GM12878 (cell line): Measurements from ENCODE around the gene CENPF. TPM values are rescaled to one million over a fixed set of nuclear protein-coding genes. Genes with fewer than 3 reads are reported as not detected.

ENCODE experiments used
- ATAC-seq: fragments of 200-7000 bp; cut with Tn5 transposase; 3 replicates; pipeline ENCODE4 v1.9.1; 2020; ENCODE audit warnings: mild to moderate bottlenecking, moderate library complexity
- BruUV-seq: library from RNA; stranded (reverse); fragments of 400-500 nt; replicated peaks from 2 replicates; lab custom pipeline; 2021; lab: Mats Ljungman, UMichigan
- CTCF ChIA-PET: fragments of 300-600 bp; sonication (Branson Sonifier 250); formaldehyde crosslinking; extraction: SDS; loops from one replicate; lab custom pipeline; 2021; ENCODE audit warnings: inconsistent platforms; lab: Yijun Ruan, JAX
- POLR2A ChIA-PET: fragments of 350-600 bp; formaldehyde crosslinking; extraction: SDS; loops from one replicate; lab custom pipeline; 2021; ENCODE audit warnings: inconsistent platforms; lab: Charles Lee
- RAD21 ChIA-PET: fragments of 300-600 bp; sonication (Branson Sonifier 250); formaldehyde crosslinking; loops from one replicate; lab custom pipeline; 2023; ENCODE audit warnings: antibody characterized with exemption; ENCODE audit not compliant: unreplicated experiment; lab: Charles Lee
- SMC1A ChIA-PET: fragments of 300-600 bp; sonication (Branson Sonifier 250); formaldehyde crosslinking; loops from one replicate; lab custom pipeline; 2023; ENCODE audit not compliant: unreplicated experiment, uncharacterized antibody; lab: Charles Lee
- DNase-seq: peaks from one replicate; pipeline ENCODE4 v3.0.0-alpha.2; 2011; ENCODE audit warnings: low read depth, low spot score
- FAIRE-seq: peaks from 3 replicates; lab custom pipeline; 2011; peaks lifted over from hg19 to GRCh38; lab: Jason Lieb, UNC
- H2AFZ ChIP-seq: 2 replicates; pipeline ENCODE4 v1.6.0; 2011; ENCODE audit warnings: low read depth, low read length, control low read depth; ENCODE audit not compliant: control insufficient read depth
- H3K27ac ChIP-seq: 2 replicates; pipeline ENCODE4 v1.5.1; 2011; ENCODE audit warnings: control low read depth; ENCODE audit not compliant: control insufficient read depth, insufficient read depth
- H3K27me3 ChIP-seq, 2 experiments: replicated peaks in 1 of 2; 2 replicates each; pipeline versions ENCODE4 v1.6.0 to v1.6.1; 2011; ENCODE audit warnings: low read length in 1 of 2; ENCODE audit not compliant: control insufficient read depth in 2 of 2, insufficient read depth in 2 of 2
- H3K36me3 ChIP-seq, 2 experiments: 2 replicates each; pipeline ENCODE4 v1.5.1; 2011; ENCODE audit warnings: low read length in 1 of 2; ENCODE audit not compliant: control insufficient read depth in 2 of 2, insufficient read depth in 2 of 2
- H3K4me1 ChIP-seq: 2 replicates; pipeline ENCODE4 v1.6.1; 2011; ENCODE audit warnings: mild to moderate bottlenecking, low read length, moderate library complexity, mixed read lengths; ENCODE audit not compliant: control insufficient read depth, insufficient read depth
- H3K4me2 ChIP-seq: 2 replicates; pipeline ENCODE4 v1.6.0; 2011; ENCODE audit warnings: control low read depth; ENCODE audit not compliant: control insufficient read depth, insufficient read depth
- H3K4me3 ChIP-seq: fragments of 200-600 bp; sonication (generic); 2 replicates; pipeline ENCODE4 v1.5.1; 2016
- H3K79me2 ChIP-seq: 2 replicates; pipeline ENCODE4 v1.6.0; 2011; ENCODE audit warnings: low read length; ENCODE audit not compliant: control insufficient read depth, insufficient read depth
- H3K9ac ChIP-seq: 2 replicates; pipeline ENCODE4 v1.8.0; 2011; ENCODE audit warnings: low read length, control low read depth, mixed read lengths; ENCODE audit not compliant: control insufficient read depth, insufficient read depth
- H3K9me3 ChIP-seq: replicated peaks from 3 replicates; pipeline ENCODE4 v1.5.1; 2011; ENCODE audit warnings: mild to moderate bottlenecking, low read length; ENCODE audit not compliant: control insufficient read depth, insufficient read depth
- H4K20me1 ChIP-seq: 2 replicates; pipeline ENCODE4 v1.6.0; 2011; ENCODE audit not compliant: control insufficient read depth, insufficient read depth
- BHLHE40 ChIP-seq, 2 experiments: fragments of 450-650 bp in 1 of 2; IDR thresholded peaks; 2 replicates each; pipeline ENCODE4 v1.6.1; 2011 to 2017; ENCODE audit warnings: low read depth in 2 of 2, borderline replicate concordance in 1 of 2, improper control_type of control experiment in 1 of 2, low read length in 1 of 2, mild to moderate bottlenecking in 1 of 2
- ETV6 ChIP-seq, 2 experiments: fragments of 450-650 bp in 1 of 2; IDR thresholded peaks in 1 of 2; conservative IDR thresholded peaks in 1 of 2; 2 replicates each; pipeline ENCODE4 v1.6.1; 2014; ENCODE audit warnings: antibody characterized with exemption in 1 of 2, borderline replicate concordance in 1 of 2, low read depth in 1 of 2, mild to moderate bottlenecking in 1 of 2, moderate library complexity in 1 of 2
- HDGF ChIP-seq: fragments of 450-650 bp; IDR thresholded peaks from 2 replicates; pipeline ENCODE4 v1.6.1; 2016; ENCODE audit warnings: antibody characterized with exemption
- IKZF1 ChIP-seq: fragments of 450-650 bp; conservative IDR thresholded peaks from 2 replicates; pipeline ENCODE4 v1.6.1; 2017; ENCODE audit warnings: antibody characterized with exemption, mild to moderate bottlenecking
- JUNB ChIP-seq: IDR thresholded peaks from 2 replicates; pipeline ENCODE4 v1.6.1; 2016; ENCODE audit warnings: antibody characterized with exemption, mild to moderate bottlenecking
- JUND ChIP-seq: IDR thresholded peaks from 2 replicates; pipeline ENCODE4 v1.6.1; 2012; ENCODE audit warnings: low read depth, mild to moderate bottlenecking, low read length, improper control_type of control experiment, moderate library complexity
- PML ChIP-seq: IDR thresholded peaks from 2 replicates; pipeline ENCODE4 v1.6.1; 2012; ENCODE audit warnings: low read length, inconsistent platforms
- POLR2A ChIP-seq: IDR thresholded peaks from 2 replicates; pipeline ENCODE4 v1.6.1; 2011; ENCODE audit warnings: low read depth, mild to moderate bottlenecking, low read length
- POLR2AphosphoS5 ChIP-seq: IDR thresholded peaks from 2 replicates; pipeline ENCODE4 v1.6.1; 2011; ENCODE audit warnings: mild to moderate bottlenecking, low read length, inconsistent platforms
- RB1 ChIP-seq: fragments of 450-650 bp; formaldehyde crosslinking; IDR thresholded peaks from 2 replicates; pipeline ENCODE4 v1.6.1; 2017; ENCODE audit warnings: mild to moderate bottlenecking, borderline replicate concordance
- STAT1 ChIP-seq: fragments of 450-650 bp; conservative IDR thresholded peaks from 2 replicates; pipeline ENCODE4 v1.6.1; 2014; ENCODE audit warnings: antibody characterized with exemption, mild to moderate bottlenecking
- TAF1 ChIP-seq: IDR thresholded peaks from 2 replicates; pipeline ENCODE4 v1.6.1; 2011; ENCODE audit warnings: mild to moderate bottlenecking, low read depth, low read length, borderline replicate concordance
- YBX1 ChIP-seq: fragments of 450-650 bp; IDR thresholded peaks from 2 replicates; pipeline ENCODE4 v1.6.1; 2016; ENCODE audit warnings: antibody characterized with exemption
- ZSCAN29 ChIP-seq: fragments of 450-650 bp; IDR thresholded peaks from 2 replicates; pipeline ENCODE4 v1.6.1; 2017; ENCODE audit warnings: mild to moderate bottlenecking, moderate library complexity
- WGBS: methylation state at CpG from one replicate; pipeline ENCODE4 v1.1.6; 2016; ENCODE audit warnings: low lambda C conversion rate; ENCODE audit not compliant: insufficient replicate concordance, insufficient coverage; ENCODE audit errors: missing lambda C conversion rate; 5-methylcytosine and 5-hydroxymethylcytosine counted together
- in situ Hi-C: fragments of 300-500 bp; cut with MboI; formaldehyde crosslinking; loops from 9 replicates; pipeline ENCODE4 v1.14.3; 2018; ENCODE audit warnings: mixed read lengths
- intact Hi-C: fragments of 100-400 bp; cut with micrococcal nuclease; formaldehyde crosslinking; loops from one replicate; pipeline ENCODE4 v1.14.2; 2022; ENCODE audit not compliant: unreplicated experiment
- polyA plus RNA-seq, 11 experiments: library from polyadenylated mRNA; depleted of rRNA in 4 of 11; unstranded in 6 of 11; stranded (reverse) in 5 of 11; fragments of >200 nt; fragmentation: Nextera tagmentation in 4 of 11; fragmentation: Illumina TruSeq in 1 of 11; extraction: Ambion mirVana in 4 of 11; extraction: Trizol in 1 of 11; gene quantifications; 1 replicate in 1 of 11; 2 replicates in 10 of 11; pipeline versions ENCODE4 v1.2.1 to v1.2.3, GENCODE V29; 2011 to 2016; ENCODE audit warnings: inconsistent platforms in 2 of 11, missing spikeins in 2 of 11, low read depth in 1 of 11
- total RNA-seq, 4 experiments: library from RNA; depleted of rRNA in 3 of 4; stranded (reverse); fragments of >200 nt in 3 of 4; fragmentation: Illumina TruSeq in 1 of 4; extraction: Trizol in 1 of 4; gene quantifications; 2 replicates each; pipeline versions ENCODE4 v1.2.1 to v1.2.3, GENCODE V29; 2013 to 2021
- TF ChIP-seq, protein P1 (sequence below): IDR thresholded peaks from 2 replicates; pipeline ENCODE4 v1.6.1; 2012; ENCODE audit warnings: low read length, inconsistent platforms
- TF ChIP-seq, protein P2 (sequence below): fragments of 450-650 bp; IDR thresholded peaks from 2 replicates; pipeline ENCODE4 v1.6.1; 2017; ENCODE audit warnings: low read depth, mild to moderate bottlenecking, moderate library complexity

The CENPF gene
- total and polyA plus RNA-seq, 10 of the 15 experiments (the other 5 are each of a cell fraction or from before 2014, with no cell fraction given), result 26.0 to 132 (median 70.5) TPM

DNA sequence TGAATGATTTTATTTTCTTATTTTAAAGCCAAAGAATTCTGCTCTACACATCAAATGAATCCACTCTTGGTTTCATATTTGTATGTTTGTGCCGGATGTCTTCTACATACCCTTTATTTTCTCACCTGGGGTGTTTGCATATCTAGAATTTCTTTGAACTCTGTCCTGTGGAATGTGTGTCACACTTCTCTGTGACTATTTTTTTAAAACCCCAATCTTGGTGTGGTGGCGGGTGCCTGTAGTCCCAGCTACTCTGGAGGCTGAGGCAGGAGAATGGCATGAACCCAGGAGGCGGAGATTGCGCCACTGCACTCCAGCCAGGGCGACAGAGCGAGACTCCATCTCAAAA lies 35.4 kb downstream of the CENPF start:
- no peak for ATAC-seq
- Histone ChIP-seq H3K4me2 (no peak overlapping the region), H3K36me3 (peaks cover 4 to 34% of the 10 kb centered on the region in 2 experiments), H3K79me2 (no peaks in the 10 kb centered on the region), H2AFZ (no peak overlapping the region), H3K27me3 (no peaks in the 10 kb centered on the region), H3K4me3 (no peak overlapping the region), H4K20me1 (no peaks in the 10 kb centered on the region), H3K9ac (no peak overlapping the region), H3K27ac (no peak overlapping the region), H3K9me3 (no peaks in the 10 kb centered on the region), H3K4me1 (no peaks in the 10 kb centered on the region)
- no peak for DNase-seq
- intact Hi-C loops (loop anchor here (5.0 kb wide), 1 partner anchor 426 kb away; no protein-coding TSS in a partner anchor), in situ Hi-C loops (loop anchor here (10.0 kb wide), 1 partner anchor 886 kb away; no protein-coding TSS in a partner anchor)
- WGBS, result 99% methylated on average over 6 of the region's 6 CpGs
- TF ChIP-seq JUNB (no peak), BHLHE40 (IDR thresholded peaks at IDR 0.05; ENCODE audit: borderline replicate concordance in 1 of 2, low read depth in 2 of 2, low read length in 1 of 2) (no peak)
- no TSS peak for BruUV-seq
- POLR2A ChIA-PET, result no interaction called here
- CTCF ChIA-PET, result interaction anchor here (0.9 to 9.9 kb wide), 14 partner anchors 9 to 920 kb away, joined by 3 to 110 read pairs (median 3); no protein-coding TSS in a partner anchor
- no peak for FAIRE-seq
- RAD21 ChIA-PET, result interaction anchor here (1.3 kb wide), 1 partner anchor 300 kb away, joined by 3 read pairs; no protein-coding TSS in a partner anchor
- SMC1A ChIA-PET, result interaction anchor here (1.0 to 2.3 kb wide), 3 partner anchors 10 to 887 kb away, joined by 3 to 8 read pairs (median 4); no protein-coding TSS in a partner anchor

DNA sequence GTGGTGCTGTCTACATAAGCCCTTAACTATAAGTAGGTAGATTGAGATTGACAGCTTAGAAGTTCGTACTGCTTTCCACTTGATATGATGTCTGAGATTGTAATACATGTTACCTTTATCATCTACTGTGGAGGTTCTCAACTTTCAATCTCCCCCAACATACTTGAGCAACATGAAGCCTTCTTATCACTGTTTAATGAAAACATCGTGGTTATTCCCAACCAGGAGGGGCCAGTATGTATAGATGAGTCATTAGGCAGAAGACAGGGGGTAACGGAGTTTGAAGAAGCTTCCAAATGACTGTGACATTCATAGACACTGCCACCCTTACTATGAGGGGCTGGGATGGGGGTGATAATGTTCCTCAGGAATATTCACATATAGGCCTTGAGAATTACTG lies 36.0 kb downstream of the CENPF start:
- Histone ChIP-seq H3K4me3 (no peak overlapping the region), H3K4me1 (no peaks in the 10 kb centered on the region), H2AFZ (no peak overlapping the region), H3K27ac (no peak overlapping the region), H3K9ac (no peak overlapping the region), H3K4me2 (no peak overlapping the region), H3K9me3 (no peaks in the 10 kb centered on the region), H3K36me3 (peaks cover 4 to 37% of the 10 kb centered on the region in 2 experiments), H3K27me3 (no peaks in the 10 kb centered on the region), H4K20me1 (no peaks in the 10 kb centered on the region), H3K79me2 (no peaks in the 10 kb centered on the region)
- no peak for FAIRE-seq
- intact Hi-C loops (loop anchor here (5.0 kb wide), 1 partner anchor 427 kb away; no protein-coding TSS in a partner anchor), in situ Hi-C loops (loop anchor here (10.0 kb wide), 1 partner anchor 886 kb away; no protein-coding TSS in a partner anchor)
- BruUV-seq, result no TSS peak
- no peak for ATAC-seq
- ChIA-PET POLR2A (no interaction called here), CTCF (interaction anchor here (1.1 to 9.9 kb wide), 7 partner anchors 9 to 425 kb away, joined by 3 to 110 read pairs (median 17); no protein-coding TSS in a partner anchor), RAD21 (interaction anchor here (1.3 kb wide), 1 partner anchor 301 kb away, joined by 3 read pairs; no protein-coding TSS in a partner anchor), SMC1A (interaction anchor here (1.4 kb wide), 1 partner anchor 886 kb away, joined by 4 read pairs; no protein-coding TSS in a partner anchor)
- 84% methylated on average over 3 of the region's 3 CpGs for WGBS
- DNase-seq, result no peak
- TF ChIP-seq TAF1, result no peak
- no peak for TF ChIP-seq PML
- no peak for TF ChIP-seq POLR2A
- TF ChIP-seq, protein P1, sequence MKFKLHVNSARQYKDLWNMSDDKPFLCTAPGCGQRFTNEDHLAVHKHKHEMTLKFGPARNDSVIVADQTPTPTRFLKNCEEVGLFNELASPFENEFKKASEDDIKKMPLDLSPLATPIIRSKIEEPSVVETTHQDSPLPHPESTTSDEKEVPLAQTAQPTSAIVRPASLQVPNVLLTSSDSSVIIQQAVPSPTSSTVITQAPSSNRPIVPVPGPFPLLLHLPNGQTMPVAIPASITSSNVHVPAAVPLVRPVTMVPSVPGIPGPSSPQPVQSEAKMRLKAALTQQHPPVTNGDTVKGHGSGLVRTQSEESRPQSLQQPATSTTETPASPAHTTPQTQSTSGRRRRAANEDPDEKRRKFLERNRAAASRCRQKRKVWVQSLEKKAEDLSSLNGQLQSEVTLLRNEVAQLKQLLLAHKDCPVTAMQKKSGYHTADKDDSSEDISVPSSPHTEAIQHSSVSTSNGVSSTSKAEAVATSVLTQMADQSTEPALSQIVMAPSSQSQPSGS, result no peak
- no peak for TF ChIP-seq JUND
- TF ChIP-seq, protein P2, sequence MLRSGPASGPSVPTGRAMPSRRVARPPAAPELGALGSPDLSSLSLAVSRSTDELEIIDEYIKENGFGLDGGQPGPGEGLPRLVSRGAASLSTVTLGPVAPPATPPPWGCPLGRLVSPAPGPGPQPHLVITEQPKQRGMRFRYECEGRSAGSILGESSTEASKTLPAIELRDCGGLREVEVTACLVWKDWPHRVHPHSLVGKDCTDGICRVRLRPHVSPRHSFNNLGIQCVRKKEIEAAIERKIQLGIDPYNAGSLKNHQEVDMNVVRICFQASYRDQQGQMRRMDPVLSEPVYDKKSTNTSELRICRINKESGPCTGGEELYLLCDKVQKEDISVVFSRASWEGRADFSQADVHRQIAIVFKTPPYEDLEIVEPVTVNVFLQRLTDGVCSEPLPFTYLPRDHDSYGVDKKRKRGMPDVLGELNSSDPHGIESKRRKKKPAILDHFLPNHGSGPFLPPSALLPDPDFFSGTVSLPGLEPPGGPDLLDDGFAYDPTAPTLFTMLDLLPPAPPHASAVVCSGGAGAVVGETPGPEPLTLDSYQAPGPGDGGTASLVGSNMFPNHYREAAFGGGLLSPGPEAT, result no peak
- no peak for TF ChIP-seq IKZF1
- no peak for TF ChIP-seq HDGF
- TF ChIP-seq YBX1, result no peak
- no peak for TF ChIP-seq STAT1
- no peak for TF ChIP-seq ZSCAN29
- TF ChIP-seq POLR2AphosphoS5, result no peak
- no peak for TF ChIP-seq RB1
- no peak for TF ChIP-seq ETV6 (conservative IDR thresholded peaks at IDR 0.05 in 1 of 2, IDR thresholded peaks at IDR 0.05 in 1 of 2; ENCODE audit: borderline replicate concordance in 1 of 2, low read depth in 1 of 2)
